Measurements from ENCODE around the gene NRSN2.

- TF ChIP-seq, protein P1, sequence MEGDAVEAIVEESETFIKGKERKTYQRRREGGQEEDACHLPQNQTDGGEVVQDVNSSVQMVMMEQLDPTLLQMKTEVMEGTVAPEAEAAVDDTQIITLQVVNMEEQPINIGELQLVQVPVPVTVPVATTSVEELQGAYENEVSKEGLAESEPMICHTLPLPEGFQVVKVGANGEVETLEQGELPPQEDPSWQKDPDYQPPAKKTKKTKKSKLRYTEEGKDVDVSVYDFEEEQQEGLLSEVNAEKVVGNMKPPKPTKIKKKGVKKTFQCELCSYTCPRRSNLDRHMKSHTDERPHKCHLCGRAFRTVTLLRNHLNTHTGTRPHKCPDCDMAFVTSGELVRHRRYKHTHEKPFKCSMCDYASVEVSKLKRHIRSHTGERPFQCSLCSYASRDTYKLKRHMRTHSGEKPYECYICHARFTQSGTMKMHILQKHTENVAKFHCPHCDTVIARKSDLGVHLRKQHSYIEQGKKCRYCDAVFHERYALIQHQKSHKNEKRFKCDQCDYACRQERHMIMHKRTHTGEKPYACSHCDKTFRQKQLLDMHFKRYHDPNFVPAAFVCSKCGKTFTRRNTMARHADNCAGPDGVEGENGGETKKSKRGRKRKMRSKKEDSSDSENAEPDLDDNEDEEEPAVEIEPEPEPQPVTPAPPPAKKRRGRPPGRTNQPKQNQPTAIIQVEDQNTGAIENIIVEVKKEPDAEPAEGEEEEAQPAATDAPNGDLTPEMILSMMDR (IDR thresholded peaks at IDR 0.05) = no peak
- TF ChIP-seq POLR2A (IDR thresholded peaks at IDR 0.05) = no peak
Observed at GRCh38 chr20:361561-361960, 14.7 kb downstream of the NRSN2 start.
